HepG2 (cell line): ENCODE data around the gene APEX1. TPM values are rescaled to one million over a fixed set of nuclear protein-coding genes. Genes with fewer than 3 reads are reported as not detected.

Experiments used
- ATAC-seq: fragments of 200-7000 bp; cut with Tn5 transposase; 3 replicates; pipeline ENCODE4 v1.9.1; 2020; ENCODE audit warnings: mild to moderate bottlenecking, moderate library complexity
- BruUV-seq: library from RNA; stranded (reverse); fragments of 400-500 nt; replicated peaks from 2 replicates; lab custom pipeline; 2021; lab: Mats Ljungman, UMichigan
- CTCF ChIA-PET: fragments of 300-600 bp; formaldehyde crosslinking; extraction: SDS; loops from one replicate; lab custom pipeline; 2021; ENCODE audit warnings: low total read pairs, inconsistent platforms, low intra/inter-chr PET ratio; lab: Yijun Ruan, JAX
- POLR2A ChIA-PET: fragments of 350-600 bp; sonication (Branson Sonifier 250); formaldehyde crosslinking; loops from one replicate; lab custom pipeline; 2020; ENCODE audit warnings: antibody characterized with exemption, inconsistent platforms; lab: Yijun Ruan, JAX
- DNase-seq: peaks from one replicate; pipeline ENCODE4 v3.0.0-alpha.2; 2015; ENCODE audit warnings: low spot score
- FAIRE-seq: peaks from 3 replicates; lab custom pipeline; 2011; peaks lifted over from hg19 to GRCh38; lab: Jason Lieb, UNC
- H2AFZ ChIP-seq: one replicate; pipeline ENCODE4 v1.6.1; 2011; ENCODE audit warnings: low read length, inconsistent platforms
- H3K27ac ChIP-seq: fragments of 300-600 bp; 3 replicates; pipeline ENCODE4 v1.8.0; 2011; ENCODE audit warnings: mixed run types, mild to moderate bottlenecking, mixed read lengths, low read length, inconsistent platforms; ENCODE audit not compliant: insufficient read depth; ENCODE audit errors: extremely low read length
- H3K27me3 ChIP-seq, 2 experiments: fragments of 200-600 bp in 1 of 2; 2 replicates in 1 of 2; 3 replicates in 1 of 2; pipeline versions ENCODE4 v1.6.0 to v1.8.0; 2011; ENCODE audit warnings: low read length in 2 of 2, mild to moderate bottlenecking in 2 of 2, moderate library complexity in 2 of 2, inconsistent platforms in 1 of 2; ENCODE audit not compliant: insufficient read depth in 2 of 2, control insufficient read depth in 1 of 2
- H3K36me3 ChIP-seq, 2 experiments: fragments of 200-600 bp in 1 of 2; replicated peaks in 1 of 2; 2 replicates in 1 of 2; 3 replicates in 1 of 2; pipeline versions ENCODE4 v1.5.1 to v1.8.0; 2011; ENCODE audit warnings: low read length in 2 of 2, inconsistent platforms in 1 of 2; ENCODE audit not compliant: insufficient read depth in 2 of 2, control insufficient read depth in 1 of 2
- H3K4me1 ChIP-seq: 2 replicates; pipeline ENCODE4 v1.5.1; 2012; ENCODE audit warnings: low read length, inconsistent platforms; ENCODE audit not compliant: insufficient read depth
- H3K4me2 ChIP-seq: 2 replicates; pipeline ENCODE4 v1.6.0; 2011; ENCODE audit warnings: low read depth, low read length, inconsistent platforms
- H3K4me3 ChIP-seq, 3 experiments: fragments of 200-600 bp in 1 of 3; sonication (generic), shearing (Covaris generic) in 1 of 3; replicated peaks in 1 of 3; 2 replicates each; pipeline ENCODE4 v1.5.1; 2011 to 2016; ENCODE audit warnings: low read length in 3 of 3, inconsistent platforms in 2 of 3, low read depth in 2 of 3, mild to moderate bottlenecking in 2 of 3, control low read depth in 1 of 3, mixed read lengths in 1 of 3; ENCODE audit not compliant: insufficient read depth in 1 of 3
- H3K79me2 ChIP-seq: one replicate; pipeline ENCODE4 v1.6.1; 2011; ENCODE audit warnings: low read length, inconsistent platforms; ENCODE audit not compliant: insufficient read depth
- H3K9ac ChIP-seq: 2 replicates; pipeline ENCODE4 v1.6.0; 2011; ENCODE audit warnings: mild to moderate bottlenecking, low read depth, low read length, inconsistent platforms; ENCODE audit not compliant: insufficient read depth
- H3K9me3 ChIP-seq: 2 replicates; pipeline ENCODE4 v1.5.1; 2012; ENCODE audit warnings: mild to moderate bottlenecking, low read length
- H4K20me1 ChIP-seq: 2 replicates; pipeline ENCODE4 v1.6.0; 2011; ENCODE audit warnings: inconsistent platforms, mild to moderate bottlenecking, low read length, moderate library complexity; ENCODE audit not compliant: insufficient read depth
- FIP1L1 ChIP-seq: fragments of 200-400 bp; formaldehyde crosslinking; IDR thresholded peaks from 2 replicates; pipeline ENCODE4 v1.6.1; 2018; ENCODE audit warnings: low read depth, mild to moderate bottlenecking, low read length, moderate library complexity, borderline replicate concordance; ENCODE audit not compliant: insufficient read depth
- HMG20B ChIP-seq: conservative IDR thresholded peaks from 2 replicates; pipeline ENCODE4 v1.6.1; 2016; ENCODE audit warnings: missing genetic modification reagents, missing compliant biosample characterization
- HNRNPK ChIP-seq: fragments of 200-400 bp; formaldehyde crosslinking; IDR thresholded peaks from 2 replicates; pipeline ENCODE4 v1.6.1; 2018; ENCODE audit warnings: low read length, low read depth, moderate library complexity, mild to moderate bottlenecking; ENCODE audit not compliant: poor library complexity, severe bottlenecking
- KDM5A ChIP-seq: fragments of 200-600 bp; sonication (generic); IDR thresholded peaks from 2 replicates; pipeline ENCODE4 v1.7.0; 2018; ENCODE audit warnings: antibody characterized with exemption, mild to moderate bottlenecking, low read length, borderline replicate concordance
- MTERF4 ChIP-seq: sonication (generic); formaldehyde crosslinking; IDR thresholded peaks from 2 replicates; pipeline ENCODE4 v1.8.0; 2023; ENCODE audit warnings: mild to moderate bottlenecking, missing genetic modification reagents
- PCBP1 ChIP-seq: fragments of 200-400 bp; formaldehyde crosslinking; IDR thresholded peaks from 2 replicates; pipeline ENCODE4 v1.6.1; 2017; ENCODE audit warnings: mild to moderate bottlenecking, low read depth, low read length, borderline replicate concordance
- PCBP2 ChIP-seq: fragments of 200-400 bp; formaldehyde crosslinking; optimal IDR thresholded peaks from 2 replicates; pipeline ENCODE3; 2018; ENCODE audit warnings: low read length, low read depth; ENCODE audit not compliant: poor library complexity, severe bottlenecking
- ZFP90 ChIP-seq: sonication (generic); formaldehyde crosslinking; IDR thresholded peaks from 2 replicates; pipeline ENCODE4 v1.8.0; 2022; ENCODE audit warnings: missing genetic modification reagents, mild to moderate bottlenecking, inconsistent platforms, borderline replicate concordance
- ZNF256 ChIP-seq: sonication (generic); formaldehyde crosslinking; conservative IDR thresholded peaks from 2 replicates; pipeline ENCODE4 v1.4.0; 2020; ENCODE audit warnings: missing genetic modification reagents
- ZNF513 ChIP-seq: sonication (generic); formaldehyde crosslinking; conservative IDR thresholded peaks from 2 replicates; pipeline ENCODE4 v1.5.0; 2020; ENCODE audit warnings: missing genetic modification reagents
- ZUFSP ChIP-seq: sonication (generic); formaldehyde crosslinking; IDR thresholded peaks from 2 replicates; pipeline ENCODE4 v1.9.0; 2021; ENCODE audit warnings: missing genetic modification reagents, mild to moderate bottlenecking, borderline replicate concordance
- WGBS: methylation state at CpG from one replicate; pipeline ENCODE4 v1.1.6; 2017; ENCODE audit warnings: low lambda C conversion rate; 5-methylcytosine and 5-hydroxymethylcytosine counted together
- in situ Hi-C: cut with HindIII; loops from 2 replicates; pipeline ENCODE4 v1.10.0; 2017; ENCODE audit warnings: low pct_unique_long_range_greater_than_20kb; ENCODE audit not compliant: extremely low pct_ligation_motif_present
- intact Hi-C: fragments of 100-400 bp; cut with micrococcal nuclease; formaldehyde crosslinking; loops from one replicate; pipeline ENCODE4 v1.10.0; 2022; ENCODE audit not compliant: unreplicated experiment
- polyA plus RNA-seq, 8 experiments: library from polyadenylated mRNA; depleted of rRNA in 3 of 8; stranded (reverse) in 7 of 8; unstranded in 1 of 8; fragments of >200 nt; fragmentation: Illumina TruSeq in 4 of 8; extraction: Trizol in 4 of 8; gene quantifications; 2 replicates each; pipeline versions ENCODE4 v1.2.1 to v1.2.3, GENCODE V29; 2011 to 2016; ENCODE audit warnings: low read depth in 4 of 8, missing spikeins in 1 of 8, mixed read lengths in 1 of 8; ENCODE audit not compliant: insufficient read depth in 1 of 8
- total RNA-seq, 5 experiments: library from RNA; depleted of rRNA; stranded (reverse); fragments of >200 nt; fragmentation: Illumina TruSeq; extraction: Trizol; gene quantifications; 2 replicates each; pipeline ENCODE4 v1.2.3, GENCODE V29; 2016; ENCODE audit warnings: low read depth in 1 of 5

APEX1 gene
- total and polyA plus RNA-seq, 2 of the 13 experiments (the other 11 are each of a cell fraction or from before 2014, with no cell fraction given), result 171 to 405 TPM

- H3K4me2 ChIP-seq, result no peak overlapping the region
- intact Hi-C loops (no loop called here), in situ Hi-C loops (no loop called here)
- ATAC-seq (no peak), FAIRE-seq (no peak)
- ChIA-PET POLR2A (no interaction called here), CTCF (no interaction called here)
- H2AFZ ChIP-seq, result no peak overlapping the region
- no peaks in the 10 kb centered on the region for H3K36me3 ChIP-seq
- H3K79me2 ChIP-seq, result no peaks in the 10 kb centered on the region
- no peaks in the 10 kb centered on the region for H3K9me3 ChIP-seq
- no TSS peak for BruUV-seq
- no peak overlapping the region for H3K4me3 ChIP-seq
- H4K20me1 ChIP-seq, result no peaks in the 10 kb centered on the region
- H3K4me1 ChIP-seq, result peaks cover 26% of the 10 kb centered on the region
- H3K9ac ChIP-seq, result no peak overlapping the region
- no peak for TF ChIP-seq FIP1L1
- TF ChIP-seq, all 625 proteins: peak for 0
- WGBS, result 80% methylated on average over 2 of the region's 2 CpGs
- H3K27ac ChIP-seq, result no peak overlapping the region
- DNase-seq, result no peak
- peaks cover 0 to 10% of the 10 kb centered on the region in 2 experiments; a peak in 1 of 5 replicates for H3K27me3 ChIP-seq
Measured at GRCh38 chr14:20493634-20494033, 38.6 kb downstream of the APEX1 start.

- Histone ChIP-seq H3K4me2 (no peak overlapping the region), H4K20me1 (no peaks in the 10 kb centered on the region), H3K27ac (no peak overlapping the region), H3K9ac (no peak overlapping the region), H3K79me2 (no peaks in the 10 kb centered on the region), H3K9me3 (no peaks in the 10 kb centered on the region), H3K36me3 (no peaks in the 10 kb centered on the region), H2AFZ (no peak overlapping the region), H3K4me1 (peaks cover 11% of the 10 kb centered on the region), H3K4me3 (no peak overlapping the region), H3K27me3 (peaks cover 0 to 10% of the 10 kb centered on the region in 2 experiments; a peak in 1 of 5 replicates)
- no peak for ATAC-seq
- ChIA-PET CTCF (no interaction called here), POLR2A (no interaction called here)
- in situ Hi-C loops, result no loop called here
- no peak for FAIRE-seq
- intact Hi-C loops, result no loop called here
- no TSS peak for BruUV-seq
- DNase-seq, result no peak
- WGBS, result 65% methylated on average over 8 of the region's 8 CpGs
- TF ChIP-seq PCBP2 (peak; percentile 90), HMG20B (CRISPR knock-in tag) (no peak), HNRNPK (peak; percentile 67), KDM5A (no peak), ZFP90 (CRISPR knock-in tag) (no peak), ZUFSP (CRISPR knock-in tag) (no peak), ZNF256 (CRISPR knock-in tag) (no peak), MTERF4 (CRISPR knock-in tag) (no peak), ZNF513 (CRISPR knock-in tag) (no peak), PCBP1 (0 out of 2 replicates have a peak, but pooled peaks have one; percentile 46)
Measured at GRCh38 chr14:20494935-20495766, 40.1 kb downstream of the APEX1 start.
